GM19193 (cell line): Measurements from ENCODE around the gene CASP2.

ENCODE experiments used
- POLR2A ChIP-seq: IDR thresholded peaks from 4 replicates; pipeline ENCODE4 v1.6.1; 2011; ENCODE audit not compliant: insufficient read depth, insufficient read length; ENCODE audit errors: extremely low read depth

CASP2 gene

GRCh38 chr7:143300959-143301935 is 13.1 kb downstream of the CASP2 start:
- TF ChIP-seq POLR2A, result no peak

DNA sequence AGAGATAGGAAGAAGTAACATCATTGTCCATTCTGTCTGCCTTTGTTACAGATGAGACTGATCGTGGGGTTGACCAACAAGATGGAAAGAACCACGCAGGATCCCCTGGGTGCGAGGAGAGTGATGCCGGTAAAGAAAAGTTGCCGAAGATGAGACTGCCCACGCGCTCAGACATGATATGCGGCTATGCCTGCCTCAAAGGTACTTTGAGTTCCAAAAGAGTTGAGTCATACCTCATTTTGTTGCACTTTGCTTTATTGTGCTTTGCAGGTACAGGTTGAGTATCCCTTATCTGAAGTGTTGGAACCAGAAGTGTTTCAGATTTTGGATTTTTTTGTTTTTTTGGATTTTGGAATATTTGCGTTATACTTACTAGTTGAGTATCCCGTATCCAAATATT is 15.6 kb downstream of the CASP2 start:
- TF ChIP-seq POLR2A, result no peak

GRCh38 chr7:143304938-143305337 is 16.8 kb downstream of the CASP2 start:
- no peak for TF ChIP-seq POLR2A

DNA sequence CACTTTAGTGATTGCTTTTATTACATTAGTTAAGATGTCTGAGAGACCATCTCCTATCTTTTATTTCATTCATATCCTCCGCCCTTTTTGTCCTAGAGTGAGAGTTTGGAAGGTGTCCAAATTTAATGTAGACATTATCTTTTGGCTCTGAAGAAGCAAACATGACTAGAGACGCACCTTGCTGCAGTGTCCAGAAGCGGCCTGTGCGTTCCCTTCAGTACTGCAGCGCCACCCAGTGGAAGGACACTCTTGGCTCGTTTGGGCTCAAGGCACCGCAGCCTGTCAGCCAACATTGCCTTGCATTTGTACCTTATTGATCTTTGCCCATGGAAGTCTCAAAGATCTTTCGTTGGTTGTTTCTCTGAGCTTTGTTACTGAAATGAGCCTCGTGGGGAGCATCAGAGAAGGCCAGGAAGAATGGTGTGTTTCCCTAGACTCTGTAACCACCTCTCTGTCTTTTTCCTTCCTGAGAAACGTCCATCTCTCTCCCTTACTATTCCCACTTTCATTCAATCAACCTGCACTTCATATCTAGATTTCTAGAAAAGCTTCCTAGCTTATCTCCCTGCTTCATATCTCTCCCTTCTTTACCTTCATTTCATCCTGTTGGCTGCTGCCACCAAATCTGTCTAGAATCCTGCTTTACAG is 17.4 kb downstream of the CASP2 start:
- no peak for TF ChIP-seq POLR2A

- no peak for TF ChIP-seq POLR2A
Measured at GRCh38 chr7:143308632-143309031, 20.5 kb downstream of the CASP2 start.

DNA sequence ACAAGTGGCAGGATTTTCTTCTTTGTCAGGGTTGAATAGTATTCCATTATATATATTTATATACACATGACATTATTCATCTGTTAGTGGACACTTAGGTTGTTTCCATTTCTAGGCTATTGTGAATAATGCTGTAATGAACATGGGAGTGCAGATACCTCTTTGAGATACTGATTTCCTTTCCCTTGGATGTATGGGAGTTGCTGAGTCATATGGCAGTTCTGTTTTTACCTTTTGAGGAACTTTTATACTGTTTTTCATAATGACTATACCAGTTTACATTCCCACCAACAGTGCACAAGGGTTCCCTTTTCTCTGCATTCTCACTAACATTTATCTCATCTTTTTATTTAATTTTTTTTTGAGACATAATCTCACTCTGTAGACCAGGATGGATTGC is 26.0 kb downstream of the CASP2 start:
- no peak for TF ChIP-seq POLR2A

GRCh38 chr7:143315776-143316175 is 27.6 kb downstream of the CASP2 start, which contains the start of gene CLCN1:
TSS of gene CLCN1 (plus strand) at chr7:143316111. CDS start at chr7:143316213, 102 bp downstream.
- TF ChIP-seq POLR2A, result no peak

- TF ChIP-seq POLR2A, result no peak
Measured at GRCh38 chr7:143316492-143316891, 28.3 kb downstream of the CASP2 start.

GRCh38 chr7:143318661-143319060 is 30.5 kb downstream of the CASP2 start:
- no peak for TF ChIP-seq POLR2A

DNA sequence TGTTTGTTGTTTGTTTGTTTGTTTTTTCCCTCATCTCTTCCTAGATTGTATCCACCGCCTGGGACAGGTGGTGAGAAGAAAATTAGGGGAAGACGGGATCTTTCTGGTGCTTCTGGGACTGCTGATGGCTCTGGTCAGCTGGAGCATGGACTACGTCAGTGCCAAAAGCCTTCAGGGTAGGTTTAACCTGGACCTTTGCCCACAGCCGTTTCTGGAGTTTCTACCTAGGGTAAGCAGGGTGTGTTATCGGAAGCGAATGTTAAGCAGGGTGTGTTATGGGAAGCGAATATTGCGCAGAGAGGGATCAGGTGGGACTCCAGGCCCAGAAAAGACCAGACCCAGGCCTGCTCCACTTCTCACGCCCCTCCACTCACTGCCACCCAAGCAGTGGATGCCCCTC is 32.5 kb downstream of the CASP2 start:
- TF ChIP-seq POLR2A, result no peak

- TF ChIP-seq POLR2A, result no peak
Measured at GRCh38 chr7:143321242-143321641, 33.1 kb downstream of the CASP2 start.

GRCh38 chr7:143321734-143322133 is 33.6 kb downstream of the CASP2 start:
- TF ChIP-seq POLR2A, result no peak

DNA sequence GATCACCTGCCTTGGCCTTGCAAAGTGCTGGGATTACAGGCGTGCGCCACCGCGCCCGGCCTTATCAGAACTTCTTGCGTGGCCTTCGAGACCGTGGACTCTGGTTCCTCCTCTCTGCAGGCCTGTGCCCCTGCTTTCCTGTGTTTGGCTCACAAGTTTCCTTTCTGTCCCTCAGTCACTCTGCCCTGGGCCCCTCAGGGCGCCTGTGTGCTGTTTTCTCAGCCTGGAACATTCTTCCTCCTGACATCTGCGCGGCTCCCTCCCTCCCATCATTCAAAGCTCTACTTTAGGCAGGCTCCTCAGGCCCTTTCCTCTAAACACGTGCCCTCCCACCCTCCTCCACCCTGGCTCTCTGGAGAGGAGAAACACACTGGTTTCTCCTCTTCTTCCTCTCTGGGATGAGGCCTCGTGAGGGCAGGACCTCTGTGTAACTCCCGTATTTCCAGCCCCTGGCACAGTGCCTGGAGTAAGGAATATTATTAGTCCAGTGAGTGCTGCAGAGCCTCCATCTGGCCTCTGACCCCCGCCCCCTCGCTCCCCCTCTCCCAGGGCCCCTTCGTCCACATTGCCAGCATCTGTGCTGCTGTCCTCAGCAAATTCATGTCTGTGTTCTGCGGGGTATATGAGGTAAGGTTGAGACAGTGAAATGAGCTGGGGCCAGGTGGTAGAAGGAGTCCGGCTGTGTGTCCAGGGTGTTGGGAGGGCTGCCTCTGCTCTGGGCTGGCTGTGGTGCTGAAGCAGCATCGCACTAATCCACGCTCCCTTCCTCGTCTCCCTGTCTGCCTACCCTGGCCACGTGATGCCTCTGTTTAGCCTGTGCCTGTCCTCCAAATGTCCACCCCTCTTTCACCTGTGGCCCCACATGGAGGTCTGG is 34.8 kb downstream of the CASP2 start:
- no peak for TF ChIP-seq POLR2A

DNA sequence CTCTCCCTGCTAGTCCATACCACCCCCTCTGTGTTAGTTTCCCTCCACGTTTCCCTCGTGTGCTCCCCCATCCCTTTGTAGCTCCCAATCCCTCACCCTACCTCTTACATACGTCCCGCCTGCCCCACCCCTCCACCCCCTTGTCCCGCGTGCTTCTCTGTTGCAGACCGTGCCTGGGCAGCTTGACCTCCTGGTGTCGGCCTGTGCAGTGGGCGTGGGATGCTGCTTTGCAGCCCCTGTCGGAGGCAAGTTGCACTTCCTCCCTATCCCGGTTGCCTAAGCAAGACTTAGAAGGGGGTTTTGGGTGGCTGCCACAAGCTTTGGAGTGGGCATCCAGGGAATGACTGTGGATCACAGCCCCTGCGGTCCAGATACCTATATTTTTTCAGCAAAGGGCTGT is 35.5 kb downstream of the CASP2 start:
- no peak for TF ChIP-seq POLR2A

GRCh38 chr7:143325240-143325639 is 37.1 kb downstream of the CASP2 start:
- TF ChIP-seq POLR2A, result no peak
